GM12864 (cell line): ENCODE measurements around the gene DSCAML1.

Experiments
- DNase-seq: peaks from one replicate; pipeline ENCODE4 v3.0.0-alpha.2; 2011; ENCODE audit warnings: low read depth
- H3K4me3 ChIP-seq: 2 replicates; pipeline ENCODE4 v1.5.1; 2011; ENCODE audit warnings: mild to moderate bottlenecking, low read depth, low read length, control low read depth
- CTCF ChIP-seq: IDR thresholded peaks from 2 replicates; pipeline ENCODE4 v1.5.1; 2011; ENCODE audit warnings: low read depth, mild to moderate bottlenecking, moderate library complexity, low read length, control low read depth, inconsistent platforms; ENCODE audit errors: missing control alignments

DSCAML1 gene

DNA sequence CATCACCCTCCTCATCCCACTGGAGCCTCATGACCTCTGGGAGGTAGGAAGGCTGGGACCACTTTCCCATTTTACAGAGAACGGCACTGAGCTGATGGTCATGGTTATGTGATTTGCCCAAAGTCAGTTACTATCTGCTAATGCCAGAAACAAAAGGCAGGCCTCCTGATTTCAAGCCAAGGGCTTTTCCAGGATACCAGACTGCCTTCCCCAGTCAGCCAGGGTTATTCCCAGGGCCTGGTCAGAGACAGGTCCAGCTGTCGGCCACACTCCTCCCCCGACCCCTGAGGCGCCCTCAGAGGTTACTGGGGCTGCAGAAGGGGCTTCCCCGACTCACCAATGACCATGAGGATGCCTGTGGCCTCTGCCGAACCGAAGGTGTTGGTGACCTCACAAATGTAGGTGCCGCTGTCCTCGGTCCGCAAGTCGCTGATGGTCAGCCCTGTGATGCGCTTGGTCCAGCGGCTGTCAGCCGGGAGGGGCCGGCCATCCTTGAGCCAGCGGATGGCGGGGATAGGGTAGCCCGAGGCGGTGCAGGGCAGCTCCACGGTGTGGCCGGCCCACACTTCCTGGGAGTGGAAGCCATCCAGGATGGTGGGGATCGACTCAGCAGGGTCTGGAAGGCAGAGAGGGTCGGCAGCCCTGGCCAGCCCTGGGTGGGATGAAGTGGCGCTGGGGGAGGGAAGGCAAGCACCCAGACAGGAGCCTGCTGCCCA is 272.4 kb downstream of the DSCAML1 start:
- no peak overlapping the region for H3K4me3 ChIP-seq
- DNase-seq = no peak
- TF ChIP-seq CTCF = no peak

- H3K4me3 ChIP-seq = no peak overlapping the region
- DNase-seq = no peak
- no peak for TF ChIP-seq CTCF
These were observed 273.3 kb downstream of the DSCAML1 start for GRCh38 chr11:117523680-117524079.

GRCh38 chr11:117521974-117522373 is 275.0 kb downstream of the DSCAML1 start:
- TF ChIP-seq CTCF = no peak

DNA sequence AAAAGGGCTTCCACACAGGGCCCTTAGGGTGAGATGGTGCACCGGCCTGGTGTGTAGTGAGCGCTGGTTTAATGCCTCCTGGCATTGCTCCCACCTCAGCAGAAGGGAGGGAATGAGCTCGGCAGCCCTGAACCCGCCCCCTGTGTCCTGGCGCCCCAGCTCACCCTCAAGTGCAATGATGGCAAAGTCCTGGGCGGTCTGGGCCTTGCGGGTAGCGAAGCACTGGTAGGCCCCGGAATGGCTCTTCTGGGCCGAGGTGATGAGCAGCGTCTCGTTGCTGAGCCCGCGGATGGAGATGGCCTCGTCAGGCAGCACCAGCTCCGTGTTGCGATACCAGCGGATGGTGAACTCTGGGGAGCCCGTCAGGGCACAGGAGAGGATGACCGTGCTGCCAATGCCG is 276.1 kb downstream of the DSCAML1 start:
- DNase-seq = no peak
- no peak for TF ChIP-seq CTCF
- no peak overlapping the region for H3K4me3 ChIP-seq

More at GRCh38 chr11:117521974-117522373, 275.0 kb downstream of the DSCAML1 start:
- no peak for DNase-seq
- H3K4me3 ChIP-seq = no peak overlapping the region

- no peak for DNase-seq
- no peak for TF ChIP-seq CTCF
- H3K4me3 ChIP-seq = no peak overlapping the region
These were observed 276.8 kb downstream of the DSCAML1 start for GRCh38 chr11:117520201-117520600.

GRCh38 chr11:117519590-117519989 is 277.4 kb downstream of the DSCAML1 start:
- no peak for TF ChIP-seq CTCF
- H3K4me3 ChIP-seq = no peak overlapping the region
- no peak for DNase-seq

GRCh38 chr11:117519170-117519569 is 277.8 kb downstream of the DSCAML1 start:
- DNase-seq = no peak
- no peak for TF ChIP-seq CTCF
- no peak overlapping the region for H3K4me3 ChIP-seq
